SK-N-SH (cell line): ENCODE results near the gene TTC28. TPM values are rescaled to one million over a fixed set of nuclear protein-coding genes. Genes with fewer than 3 reads are reported as not detected.

Experiments
- CTCF ChIA-PET: fragments of 300-600, 350-600 bp; formaldehyde crosslinking; extraction: SDS; loops from one replicate; lab custom pipeline; 2021; lab: Yijun Ruan, JAX
- POLR2A ChIA-PET: fragments of 350-600 bp; sonication (Branson Sonifier 250); formaldehyde crosslinking; extraction: SDS; loops from one replicate; lab custom pipeline; 2020; ENCODE audit warnings: antibody characterized with exemption, inconsistent platforms; lab: Yijun Ruan, JAX
- DNase-seq: peaks from one replicate; pipeline ENCODE4 v3.0.0; 2012
- H2AFZ ChIP-seq: fragments of 200-600 bp; sonication (generic); 2 replicates; pipeline ENCODE4 v1.8.1; 2016; ENCODE audit warnings: antibody characterized with exemption, mild to moderate bottlenecking, low read depth
- H3F3A ChIP-seq: fragments of 200-600 bp; sonication (generic); replicated peaks from 2 replicates; pipeline ENCODE3; 2016; ENCODE audit warnings: antibody characterized with exemption, mild to moderate bottlenecking; ENCODE audit not compliant: insufficient read depth
- H3K27ac ChIP-seq, 2 experiments: fragments of 200-500 bp in 1 of 2; fragments of 200-600 bp in 1 of 2; sonication (Bioruptor generic) in 1 of 2; sonication (generic), shearing (Covaris generic) in 1 of 2; 2 replicates each; pipeline versions ENCODE4 v1.5.1 to v1.6.1; 2014 to 2016; ENCODE audit warnings: low read depth in 2 of 2, inconsistent platforms in 1 of 2, low read length in 1 of 2, mild to moderate bottlenecking in 1 of 2, mixed read lengths in 1 of 2
- H3K27me3 ChIP-seq: fragments of 200-600 bp; sonication (generic), shearing (Covaris generic); 2 replicates; pipeline ENCODE4 v1.6.1; 2016; ENCODE audit warnings: mixed run types; ENCODE audit not compliant: insufficient read depth
- H3K36me3 ChIP-seq, 2 experiments: fragments of 200-500 bp in 1 of 2; fragments of 200-600 bp in 1 of 2; sonication (Bioruptor generic) in 1 of 2; sonication (generic) in 1 of 2; replicated peaks in 1 of 2; 2 replicates each; pipeline versions ENCODE3 to v1.5.1; 2014 to 2016; ENCODE audit warnings: low read length in 1 of 2, mild to moderate bottlenecking in 1 of 2; ENCODE audit not compliant: insufficient read depth in 2 of 2, control insufficient read depth in 1 of 2
- H3K4me1 ChIP-seq, 2 experiments: fragments of 200-500 bp in 1 of 2; fragments of 200-600 bp in 1 of 2; sonication (Bioruptor generic) in 1 of 2; sonication (generic), shearing (Covaris generic) in 1 of 2; 2 replicates each; pipeline versions ENCODE4 v1.5.1 to v1.6.1; 2014 to 2016; ENCODE audit warnings: low read depth in 1 of 2, low read length in 1 of 2, mixed run types in 1 of 2; ENCODE audit not compliant: insufficient read depth in 2 of 2, control insufficient read depth in 1 of 2
- H3K4me2 ChIP-seq: fragments of 200-600 bp; sonication (generic), shearing (Covaris generic); 2 replicates; pipeline ENCODE4 v1.6.1; 2017; ENCODE audit warnings: mixed run types
- H3K4me3 ChIP-seq, 2 experiments: fragments of 200-500 bp in 1 of 2; fragments of 200-600 bp in 1 of 2; sonication (Bioruptor generic) in 1 of 2; sonication (generic), shearing (Covaris generic) in 1 of 2; 2 replicates each; pipeline versions ENCODE4 v1.5.1 to v1.8.1; 2014 to 2016; ENCODE audit warnings: low read depth in 2 of 2, inconsistent platforms in 1 of 2, low read length in 1 of 2, mild to moderate bottlenecking in 1 of 2, mixed read lengths in 1 of 2, moderate library complexity in 1 of 2
- H3K79me2 ChIP-seq: fragments of 200-600 bp; sonication (generic); 2 replicates; pipeline ENCODE4 v1.8.1; 2017; ENCODE audit warnings: mild to moderate bottlenecking; ENCODE audit not compliant: insufficient read depth
- H3K9ac ChIP-seq: fragments of 200-600 bp; sonication (generic); 2 replicates; pipeline ENCODE4 v1.6.1; 2017; ENCODE audit warnings: mixed run types
- H3K9me2 ChIP-seq: fragments of 200-600 bp; sonication (generic); 2 replicates; pipeline ENCODE4 v1.6.1; 2017; ENCODE audit warnings: mixed run types
- H3K9me3 ChIP-seq: fragments of 200-600 bp; sonication (generic); 2 replicates; pipeline ENCODE4 v1.6.1; 2017; ENCODE audit warnings: mixed run types, mild to moderate bottlenecking, moderate library complexity
- H4K20me1 ChIP-seq: fragments of 200-600 bp; sonication (generic); 2 replicates; pipeline ENCODE4 v1.6.1; 2017; ENCODE audit warnings: mild to moderate bottlenecking, mixed run types; ENCODE audit not compliant: insufficient read depth
- CHD2 ChIP-seq: fragments of 150-350 bp; IDR thresholded peaks from 2 replicates; pipeline ENCODE4 v1.6.1; 2018; ENCODE audit warnings: low read length; ENCODE audit not compliant: partially characterized antibody
- ELF1 ChIP-seq: IDR thresholded peaks from 2 replicates; pipeline ENCODE4 v1.4.0; 2012
- EP300 ChIP-seq, 2 experiments: IDR thresholded peaks; 2 replicates each; pipeline versions ENCODE4 v1.4.0 to v1.6.1; 2012; ENCODE audit warnings: borderline replicate concordance in 1 of 2, low read depth in 1 of 2, low read length in 1 of 2
- GATA2 ChIP-seq: sonication (generic); formaldehyde crosslinking; IDR thresholded peaks from 2 replicates; pipeline ENCODE4 v1.5.0; 2020; ENCODE audit warnings: mild to moderate bottlenecking, missing genetic modification reagents
- MXI1 ChIP-seq: IDR thresholded peaks from 2 replicates; pipeline ENCODE4 v1.6.1; 2012; ENCODE audit warnings: mild to moderate bottlenecking, low read depth, low read length, improper control_type of control experiment
- NFIC ChIP-seq: IDR thresholded peaks from 2 replicates; pipeline ENCODE4 v1.4.0; 2012; ENCODE audit warnings: borderline replicate concordance
- NRF1 ChIP-seq: IDR thresholded peaks from 2 replicates; pipeline ENCODE4 v1.6.1; 2012; ENCODE audit warnings: low read depth, mild to moderate bottlenecking, low read length
- RAD21 ChIP-seq: IDR thresholded peaks from 2 replicates; pipeline ENCODE4 v1.6.1; 2012; ENCODE audit warnings: mild to moderate bottlenecking, low read length
- RCOR1 ChIP-seq: fragments of 150-350 bp; IDR thresholded peaks from 2 replicates; pipeline ENCODE4 v1.6.1; 2017; ENCODE audit warnings: antibody characterized with exemption, low read length
- TAF1 ChIP-seq: IDR thresholded peaks from 2 replicates; pipeline ENCODE4 v1.6.1; 2012; ENCODE audit warnings: low read depth, mild to moderate bottlenecking, low read length, moderate library complexity, borderline replicate concordance
- TCF12 ChIP-seq: IDR thresholded peaks from 2 replicates; pipeline ENCODE4 v1.4.0; 2012
- TEAD4 ChIP-seq: IDR thresholded peaks from 2 replicates; pipeline ENCODE4 v1.4.0; 2012; ENCODE audit warnings: mild to moderate bottlenecking, borderline replicate concordance; ENCODE audit not compliant: insufficient read depth
- USF1 ChIP-seq: IDR thresholded peaks from 2 replicates; pipeline ENCODE4 v1.4.0; 2012; ENCODE audit warnings: low read depth, borderline replicate concordance
- USF2 ChIP-seq: fragments of 150-350 bp; IDR thresholded peaks from 2 replicates; pipeline ENCODE4 v1.6.1; 2017; ENCODE audit warnings: antibody characterized with exemption, low read length, low read depth, borderline replicate concordance
- YY1 ChIP-seq: IDR thresholded peaks from 2 replicates; pipeline ENCODE4 v1.4.0; 2012; ENCODE audit warnings: low read depth, mild to moderate bottlenecking
- WGBS: methylation state at CpG from one replicate; pipeline ENCODE4 v1.1.6; 2017; ENCODE audit warnings: low lambda C conversion rate; 5-methylcytosine and 5-hydroxymethylcytosine counted together
- polyA plus RNA-seq, 3 experiments: library from polyadenylated mRNA; depleted of rRNA; stranded (reverse); fragments of >200 nt; gene quantifications; 2 replicates each; pipeline ENCODE4 v1.2.3, GENCODE V29; 2012
- TF ChIP-seq, protein P1 (sequence below): IDR thresholded peaks from 2 replicates; pipeline ENCODE4 v1.4.0; 2012; ENCODE audit warnings: low read depth

The TTC28 gene
- polyA plus RNA-seq, 1 of the 3 experiments (the other 2 are of a cell fraction): 5.9 TPM

DNA sequence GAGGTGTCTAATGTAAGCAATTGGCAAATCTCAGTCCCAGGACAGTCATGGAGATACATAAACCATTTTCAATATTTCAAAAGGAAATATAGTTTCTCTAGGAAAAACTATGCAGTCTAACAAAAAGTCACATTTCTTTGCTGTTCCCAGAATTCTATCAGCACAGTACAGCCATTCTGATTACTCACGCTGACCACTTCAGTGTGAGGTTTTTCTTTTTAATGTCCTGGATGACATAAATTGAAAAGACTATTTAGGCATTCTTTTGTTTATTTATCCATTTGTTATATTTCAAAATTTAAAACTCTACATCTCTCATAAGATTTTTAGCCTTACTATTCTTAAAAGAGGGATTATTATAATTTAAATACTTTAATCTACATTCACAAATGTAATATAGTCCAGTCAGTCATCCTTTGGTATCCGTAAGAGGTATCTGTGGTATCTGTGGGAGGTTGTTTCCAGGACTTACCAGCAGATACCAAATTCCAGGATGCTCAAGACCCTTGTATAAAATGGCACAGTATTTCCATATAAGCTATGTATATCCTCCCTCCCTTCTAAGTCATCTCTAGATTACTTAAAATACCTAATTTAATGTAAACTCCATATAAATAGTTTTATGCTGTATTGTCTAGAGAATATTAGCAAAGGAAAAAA lies 429.5 kb downstream of the TTC28 start (continued):
- no peak for TF ChIP-seq USF2
- TF ChIP-seq ELF1: no peak
- TF ChIP-seq GATA2 (CRISPR knock-in tag): no peak
- no peak for TF ChIP-seq USF1
- no peak for TF ChIP-seq TAF1
- TF ChIP-seq TEAD4: no peak

DNA sequence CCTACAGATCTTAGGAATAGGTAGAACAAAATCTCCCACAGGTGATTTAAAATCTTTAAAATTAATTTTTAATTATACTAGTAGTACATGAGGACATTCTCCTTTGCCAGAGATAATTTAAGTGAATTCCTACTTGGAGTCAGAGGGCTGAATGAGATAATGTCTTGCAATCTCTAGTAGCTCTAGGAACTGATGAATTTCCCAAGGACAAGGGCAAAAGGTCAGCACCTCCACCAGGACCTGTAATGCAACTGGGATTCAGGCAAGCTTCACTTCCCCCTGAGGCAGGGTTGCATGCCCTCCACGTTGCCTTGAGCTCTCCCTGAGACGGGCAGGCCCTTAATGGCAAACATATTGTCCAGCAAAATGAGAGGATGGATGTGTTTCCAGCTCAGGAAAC lies 430.2 kb downstream of the TTC28 start:
- no peak overlapping the region for H2AFZ ChIP-seq
- H3F3A ChIP-seq: no peaks in the 10 kb centered on the region
- H3K4me1 ChIP-seq: peaks cover 26 to 41% of the 10 kb centered on the region in 2 experiments; a peak in 3 of 4 replicates
- H3K79me2 ChIP-seq: no peaks in the 10 kb centered on the region
- no peak overlapping the region for H3K4me2 ChIP-seq
- CTCF ChIA-PET: interaction anchor here (0.9 to 1.2 kb wide), 7 partner anchors 63 to 230 kb away, joined by 3 to 5 read pairs (median 3); no protein-coding TSS in a partner anchor
- H3K9ac ChIP-seq: no peak overlapping the region
- no peaks in the 10 kb centered on the region for H3K27me3 ChIP-seq
- POLR2A ChIA-PET: no interaction called here
- H3K9me2 ChIP-seq: no peaks in the 10 kb centered on the region
- DNase-seq: peak; percentile 17
- TF ChIP-seq TEAD4 (no peak), NRF1 (no peak), EP300 (IDR thresholded peaks at IDR 0.05; ENCODE audit: borderline replicate concordance in 1 of 2, low read depth in 1 of 2, low read length in 1 of 2) (peak in 1 of 2 experiments; percentile 63; a peak in 1 of 4 replicates)
- TF ChIP-seq, protein P1, sequence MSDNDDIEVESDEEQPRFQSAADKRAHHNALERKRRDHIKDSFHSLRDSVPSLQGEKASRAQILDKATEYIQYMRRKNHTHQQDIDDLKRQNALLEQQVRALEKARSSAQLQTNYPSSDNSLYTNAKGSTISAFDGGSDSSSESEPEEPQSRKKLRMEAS: no peak
- peak overlapping the region; percentile 11 to 88; a peak in 3 of 4 replicates for H3K27ac ChIP-seq
- H3K36me3 ChIP-seq: no peaks in the 10 kb centered on the region
- no peaks in the 10 kb centered on the region for H3K9me3 ChIP-seq
- H3K4me3 ChIP-seq: no peak overlapping the region
- no peaks in the 10 kb centered on the region for H4K20me1 ChIP-seq
- WGBS: 43% methylated on average over 2 of the region's 2 CpGs

DNA sequence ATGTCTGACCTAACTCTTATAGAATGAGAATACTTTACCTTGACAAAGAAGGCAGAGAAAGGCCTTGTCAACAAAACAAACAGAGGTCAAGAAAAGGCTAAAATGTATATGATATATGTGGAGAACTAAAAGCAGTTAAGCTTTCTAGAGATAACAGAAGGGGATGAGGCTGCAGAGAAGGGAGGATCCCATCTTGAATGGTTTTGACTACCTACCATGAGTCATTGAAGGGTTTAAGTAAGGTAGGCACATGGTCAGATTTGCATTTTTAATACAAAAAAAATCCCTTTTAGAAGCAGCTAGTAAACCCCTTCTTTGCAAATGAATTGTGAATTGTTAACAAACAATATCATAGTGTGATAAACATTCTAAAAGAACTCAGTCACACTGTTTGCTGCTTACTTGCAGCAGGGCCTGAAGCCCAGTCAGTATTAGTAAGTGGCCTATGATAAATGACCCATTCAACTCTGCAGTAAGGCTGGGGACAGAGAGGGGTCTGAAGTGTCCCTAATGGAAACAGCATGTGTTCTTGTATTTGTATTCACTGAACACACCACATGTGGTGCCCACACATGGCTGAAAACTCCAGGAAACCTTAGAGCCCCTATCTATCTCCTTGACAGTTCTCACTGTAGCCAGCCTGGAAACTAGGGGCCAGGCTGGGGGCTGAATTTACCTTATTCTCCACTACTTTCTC lies 431.8 kb downstream of the TTC28 start:
- H4K20me1 ChIP-seq: no peaks in the 10 kb centered on the region
- H3K9ac ChIP-seq: no peak overlapping the region
- TF ChIP-seq CHD2 (peak; percentile 51), EP300 (IDR thresholded peaks at IDR 0.05; ENCODE audit: borderline replicate concordance in 1 of 2, low read depth in 1 of 2, low read length in 1 of 2) (peak in 1 of 2 experiments; percentile 58; a peak in 1 of 4 replicates), MXI1 (peak; percentile 91), TCF12 (peak; percentile 45), NFIC (no peak), RAD21 (peak; percentile 20; the same call in 1 of the 2 replicates), RCOR1 (peak; percentile 59; the same call in 1 of the 2 replicates), YY1 (no peak)
- TF ChIP-seq, all 33 proteins: peak for 6
- Histone ChIP-seq H3K79me2 (no peaks in the 10 kb centered on the region), H3K4me3 (no peak overlapping the region), H2AFZ (no peak overlapping the region), H3K27me3 (no peaks in the 10 kb centered on the region), H3K4me1 (peaks cover 34 to 50% of the 10 kb centered on the region in 2 experiments; a peak in 3 of 4 replicates), H3K9me3 (no peaks in the 10 kb centered on the region), H3F3A (no peaks in the 10 kb centered on the region), H3K4me2 (no peak overlapping the region), H3K9me2 (no peaks in the 10 kb centered on the region), H3K36me3 (no peaks in the 10 kb centered on the region), H3K27ac (peak overlapping the region in 1 of 2 experiments; percentile 88; a peak in 2 of 4 replicates)
- DNase-seq: peak; percentile 46
- ChIA-PET CTCF (interaction anchor here (0.8 to 3.5 kb wide), 4 partner anchors 28 to 194 kb away, joined by 3 to 18 read pairs (median 4); no protein-coding TSS in a partner anchor), POLR2A (no interaction called here)
